HG03378 (cell line): Measurements from ENCODE around the gene ZMIZ1.
A peak's percentile ranks its signal among the peaks of the same experiment; 100 is the strongest.

Source experiments
- ATAC-seq: cut with Tn5 transposase; IDR thresholded peaks from one replicate; pipeline ENCODE4 v1.9.1; 2021; ENCODE audit warnings: mild to moderate bottlenecking, moderate library complexity; ENCODE audit not compliant: unreplicated experiment

The ZMIZ1 gene

GRCh38 chr10:79310911-79311573 lies 242.3 kb downstream of the ZMIZ1 start:
- no peak for ATAC-seq

GRCh38 chr10:79311581-79312407 lies 243.0 kb downstream of the ZMIZ1 start:
- ATAC-seq: no peak

- no peak for ATAC-seq
Measured at GRCh38 chr10:79312601-79313187, 243.9 kb downstream of the ZMIZ1 start.

- ATAC-seq: no peak
Measured at GRCh38 chr10:79313320-79313719, 244.6 kb downstream of the ZMIZ1 start.

GRCh38 chr10:79313911-79314439 lies 245.2 kb downstream of the ZMIZ1 start:
- ATAC-seq: no peak

GRCh38 chr10:79314761-79315601 lies 246.2 kb downstream of the ZMIZ1 start:
- ATAC-seq: no peak

- ATAC-seq: no peak
Measured at GRCh38 chr10:79315602-79315920, 246.8 kb downstream of the ZMIZ1 start.

GRCh38 chr10:79316671-79317431 lies 248.1 kb downstream of the ZMIZ1 start:
- peak; percentile 89 for ATAC-seq

GRCh38 chr10:79318369-79318768 lies 249.6 kb downstream of the ZMIZ1 start:
- no peak for ATAC-seq

- no peak for ATAC-seq
Measured at GRCh38 chr10:79319115-79319771, 250.5 kb downstream of the ZMIZ1 start.

GRCh38 chr10:79320316-79320715 lies 251.6 kb downstream of the ZMIZ1 start:
- ATAC-seq: no peak

- ATAC-seq: no peak
Measured at GRCh38 chr10:79320820-79321493, 252.2 kb downstream of the ZMIZ1 start.

GRCh38 chr10:79321494-79321882 lies 252.7 kb downstream of the ZMIZ1 start:
- no peak for ATAC-seq

- ATAC-seq: no peak
Measured at GRCh38 chr10:79321951-79322350, 253.2 kb downstream of the ZMIZ1 start.

- ATAC-seq: peak; percentile 51
Measured at GRCh38 chr10:79322616-79323543, 254.1 kb downstream of the ZMIZ1 start.

- no peak for ATAC-seq
Measured at GRCh38 chr10:79323602-79324001, 254.8 kb downstream of the ZMIZ1 start.

GRCh38 chr10:79324032-79324695 lies 255.4 kb downstream of the ZMIZ1 start:
- ATAC-seq: no peak
